Type B pancreatic cell (in vitro differentiated cells): Measurements from ENCODE around the gene TMED4. TPM values are rescaled to one million over a fixed set of nuclear protein-coding genes. Genes with fewer than 3 reads are reported as not detected.
A peak's percentile ranks its signal among the peaks of the same experiment; 100 is the strongest.

ENCODE experiments used
- DNase-seq: peaks from one replicate; pipeline ENCODE4 v3.0.0; 2021; ENCODE audit warnings: mixed read lengths; ENCODE audit not compliant: unreplicated experiment; ENCODE audit errors: extremely low spot score
- H3K27ac Mint-ChIP-seq: 2 replicates; pipeline ENCODE4 v1.8.0; 2021; ENCODE audit warnings: mild to moderate bottlenecking, mixed read lengths
- H3K27me3 Mint-ChIP-seq: 2 replicates; pipeline ENCODE4 v1.8.0; 2021; ENCODE audit warnings: mixed read lengths
- H3K36me3 Mint-ChIP-seq: 2 replicates; pipeline ENCODE4 v1.8.0; 2021; ENCODE audit warnings: mixed read lengths
- H3K4me1 Mint-ChIP-seq: one replicate; pipeline ENCODE4 v1.8.0; 2021; ENCODE audit warnings: mixed read lengths; ENCODE audit not compliant: unreplicated experiment
- H3K4me3 Mint-ChIP-seq: 2 replicates; pipeline ENCODE4 v1.8.0; 2021; ENCODE audit warnings: mild to moderate bottlenecking, mixed read lengths
- H3K9me3 Mint-ChIP-seq: 2 replicates; pipeline ENCODE4 v1.8.0; 2021; ENCODE audit warnings: mixed read lengths
- long read RNA-seq: library from polyadenylated mRNA; unstranded; transcript quantifications from one replicate; pipeline ENCODE4 v2.0.0, GENCODE V29; 2020
- total RNA-seq: library from RNA; stranded (reverse); gene quantifications from 2 replicates; pipeline ENCODE4 v1.2.1, GENCODE V29; 2021; ENCODE audit warnings: low replicate concordance
- TF ChIP-seq, protein P1 (sequence below): fragments of 200-600 bp; sonication (generic); conservative IDR thresholded peaks from 2 replicates; pipeline ENCODE4 v1.5.0; 2021; ENCODE audit warnings: antibody characterized with exemption, mild to moderate bottlenecking

Gene TMED4
- total RNA-seq, result 92.8 and 97.1 TPM in 2 replicates
- long read RNA-seq, transcript TMED4-203 (5 exons, 2,322 nt), result major isoform, 109 of 135 reads
- long read RNA-seq, transcript TMED4-205 (4 exons, 1,755 nt), result minor isoform, 18 of 135 reads
- long read RNA-seq, partial matches to known transcripts, result 0 of 135 reads
- long read RNA-seq, other reads (novel, unspliced or antisense), result 8 of 135 reads

GRCh38 chr7:44581879-44582603 is at the start of gene TMED4:
Gene TMED4, minus strand, starts transcription at chr7:44582231. Its CDS starts 25 bp downstream, at chr7:44582206.
- Mint-ChIP-seq H3K27ac (peak within 1 kb of the TSS; percentile 98), H3K27me3 (peaks cover 9% of the 10 kb centered on the region), H3K4me1 (peaks cover 17% of the 10 kb centered on the region), H3K36me3 (peaks cover 13% of the 10 kb centered on the region), H3K9me3 (no peaks in the 10 kb centered on the region), H3K4me3 (peak within 1 kb of the TSS; percentile 92)
- peak; percentile 100 for DNase-seq
- TF ChIP-seq, protein P1, sequence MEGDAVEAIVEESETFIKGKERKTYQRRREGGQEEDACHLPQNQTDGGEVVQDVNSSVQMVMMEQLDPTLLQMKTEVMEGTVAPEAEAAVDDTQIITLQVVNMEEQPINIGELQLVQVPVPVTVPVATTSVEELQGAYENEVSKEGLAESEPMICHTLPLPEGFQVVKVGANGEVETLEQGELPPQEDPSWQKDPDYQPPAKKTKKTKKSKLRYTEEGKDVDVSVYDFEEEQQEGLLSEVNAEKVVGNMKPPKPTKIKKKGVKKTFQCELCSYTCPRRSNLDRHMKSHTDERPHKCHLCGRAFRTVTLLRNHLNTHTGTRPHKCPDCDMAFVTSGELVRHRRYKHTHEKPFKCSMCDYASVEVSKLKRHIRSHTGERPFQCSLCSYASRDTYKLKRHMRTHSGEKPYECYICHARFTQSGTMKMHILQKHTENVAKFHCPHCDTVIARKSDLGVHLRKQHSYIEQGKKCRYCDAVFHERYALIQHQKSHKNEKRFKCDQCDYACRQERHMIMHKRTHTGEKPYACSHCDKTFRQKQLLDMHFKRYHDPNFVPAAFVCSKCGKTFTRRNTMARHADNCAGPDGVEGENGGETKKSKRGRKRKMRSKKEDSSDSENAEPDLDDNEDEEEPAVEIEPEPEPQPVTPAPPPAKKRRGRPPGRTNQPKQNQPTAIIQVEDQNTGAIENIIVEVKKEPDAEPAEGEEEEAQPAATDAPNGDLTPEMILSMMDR, result no peak

DNA sequence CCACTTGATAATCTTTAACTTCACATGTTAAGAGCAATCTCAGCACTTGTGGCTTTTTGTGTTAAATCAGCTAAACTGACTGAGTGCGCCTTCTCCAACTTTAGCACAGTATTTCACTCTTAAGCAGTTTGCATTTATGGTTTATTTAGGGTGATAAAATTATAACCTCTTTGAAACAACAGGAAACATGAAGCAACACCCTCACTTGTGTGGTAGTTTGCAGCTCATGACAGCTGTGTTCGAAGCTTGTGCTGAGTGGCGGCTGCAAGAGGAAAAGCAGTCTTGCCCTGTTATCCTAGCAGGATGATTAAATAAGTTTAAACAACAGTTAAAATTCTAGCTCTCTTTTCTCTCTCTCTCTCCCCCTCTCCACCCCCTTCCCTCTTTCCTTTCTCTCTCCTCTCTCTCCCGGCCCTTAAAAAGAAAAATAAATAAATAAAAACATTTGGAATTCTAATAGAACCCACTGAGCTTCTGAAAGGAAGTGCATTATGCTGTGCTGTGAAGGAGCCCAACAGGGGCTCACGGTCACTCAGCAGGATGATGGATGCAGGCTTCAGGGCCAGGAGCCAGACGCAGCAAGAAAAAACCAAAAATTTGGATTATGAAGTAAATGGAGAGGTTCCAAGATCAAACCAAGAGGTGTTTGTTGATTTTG is 49.6 kb upstream of the TMED4 start:
- Mint-ChIP-seq H3K4me1 (peaks cover 35% of the 10 kb centered on the region), H3K4me3 (no peak overlapping the region), H3K27me3 (no peaks in the 10 kb centered on the region), H3K9me3 (no peaks in the 10 kb centered on the region), H3K27ac (peak overlapping the region; percentile 72), H3K36me3 (peaks cover 11% of the 10 kb centered on the region)
- TF ChIP-seq, protein P1, result no peak
- no peak for DNase-seq

DNA sequence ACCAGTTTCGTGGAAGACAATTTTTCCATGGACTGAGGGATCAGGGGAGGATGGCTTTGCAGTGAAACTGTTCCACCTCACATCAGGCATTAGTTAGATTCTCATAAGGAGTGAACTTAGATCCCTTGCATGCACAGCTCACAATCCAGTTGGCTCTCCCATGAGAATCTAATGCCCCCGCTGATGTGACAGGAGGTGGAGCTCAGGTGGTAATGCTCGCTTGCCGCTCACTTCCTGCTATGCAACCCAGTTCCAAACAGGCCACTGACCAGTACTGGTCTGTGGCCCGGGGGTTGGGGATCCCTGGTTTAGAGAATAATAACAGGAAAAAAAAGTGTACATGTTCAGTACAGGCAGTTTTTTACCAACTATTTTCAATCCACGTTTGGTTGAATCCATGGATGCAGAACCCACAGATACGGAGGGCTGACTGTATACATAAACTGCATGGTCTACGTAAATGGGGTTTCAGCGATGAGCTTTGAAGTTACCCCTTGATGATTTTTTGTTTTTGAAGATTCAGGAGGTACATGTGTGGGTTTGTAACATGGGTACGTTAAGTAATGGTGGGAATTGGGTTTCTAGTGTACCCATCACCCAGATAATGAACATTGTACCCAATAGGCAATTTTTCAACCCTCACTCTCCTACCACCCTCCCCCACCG is 48.9 kb upstream of the TMED4 start:
- no peaks in the 10 kb centered on the region for H3K9me3 Mint-ChIP-seq

DNA sequence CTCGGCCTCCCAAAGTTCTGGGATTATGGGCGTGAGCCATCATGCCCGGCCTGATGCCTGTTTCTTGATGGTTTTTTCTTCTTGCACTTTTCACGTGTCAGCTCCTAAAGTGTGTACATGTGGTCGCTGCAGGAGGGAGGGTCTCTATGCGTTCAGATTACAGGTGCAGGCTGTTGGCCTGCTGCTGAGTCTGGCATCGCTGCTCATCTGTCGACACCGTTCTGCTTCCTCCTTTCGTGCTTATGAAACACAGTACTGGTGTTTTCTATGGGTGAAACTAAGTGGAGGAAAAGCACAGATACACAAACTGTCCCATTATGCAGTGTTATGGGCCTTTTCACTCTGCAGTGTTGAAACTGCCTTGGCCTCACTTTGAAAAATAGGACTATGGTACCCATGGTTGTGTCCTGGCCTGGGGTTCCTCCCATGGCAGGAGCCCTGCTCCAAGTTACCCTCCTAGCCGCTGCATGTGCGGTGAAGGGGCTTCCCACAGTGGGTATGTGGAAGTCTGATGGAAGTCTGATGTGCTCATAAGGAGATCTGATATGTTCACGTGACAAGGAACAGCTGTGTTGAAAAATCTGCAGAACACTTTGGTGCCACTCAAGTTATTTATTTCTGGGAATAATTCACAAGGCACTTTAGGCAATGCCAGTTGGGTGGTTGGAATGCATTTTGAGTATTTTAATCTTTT is 47.9 kb upstream of the TMED4 start:
- TF ChIP-seq, protein P1, result no peak
- no peak overlapping the region for H3K4me3 Mint-ChIP-seq
- no peak for DNase-seq
- peak overlapping the region; percentile 68 for H3K27ac Mint-ChIP-seq
- H3K4me1 Mint-ChIP-seq, result peaks cover 33% of the 10 kb centered on the region
- H3K27me3 Mint-ChIP-seq, result no peaks in the 10 kb centered on the region
- peaks cover 11% of the 10 kb centered on the region for H3K36me3 Mint-ChIP-seq
- no peaks in the 10 kb centered on the region for H3K9me3 Mint-ChIP-seq

More for the DNA sequence above, 48.9 kb upstream of the TMED4 start:
- Mint-ChIP-seq H3K36me3 (peaks cover 11% of the 10 kb centered on the region), H3K27me3 (no peaks in the 10 kb centered on the region), H3K4me3 (no peak overlapping the region), H3K4me1 (peaks cover 35% of the 10 kb centered on the region), H3K27ac (peak overlapping the region; percentile 68)
- no peak for DNase-seq
- TF ChIP-seq, protein P1, result no peak

DNA sequence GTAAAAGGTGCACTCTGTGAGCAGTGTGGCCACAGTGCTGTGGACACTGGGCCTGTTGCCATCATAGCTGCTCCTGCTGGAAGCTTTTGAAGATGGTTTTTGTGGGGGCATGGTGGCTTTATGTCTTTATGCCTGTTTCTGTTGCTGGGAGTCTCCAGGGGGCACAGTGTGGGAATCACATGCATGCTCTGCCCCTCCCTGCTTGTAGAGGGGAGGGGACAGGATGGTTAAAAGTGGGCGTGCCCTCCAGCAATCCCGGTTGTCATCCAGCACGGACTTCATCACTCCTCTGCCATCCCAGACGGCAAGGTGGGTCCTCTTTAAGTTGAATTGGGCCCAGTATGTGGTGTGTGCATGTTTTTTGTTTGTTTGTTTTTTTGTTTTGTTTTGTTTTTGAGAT is 44.6 kb upstream of the TMED4 start:
- Mint-ChIP-seq H3K4me3 (no peak overlapping the region), H3K27ac (no peak overlapping the region), H3K4me1 (peaks cover 27% of the 10 kb centered on the region), H3K9me3 (no peaks in the 10 kb centered on the region), H3K27me3 (no peaks in the 10 kb centered on the region), H3K36me3 (peaks cover 4% of the 10 kb centered on the region)
- DNase-seq, result no peak
- TF ChIP-seq, protein P1, result no peak
